ENCODE results near the gene GABRB1. TPM values are rescaled to one million over a fixed set of nuclear protein-coding genes. Genes with fewer than 3 reads are reported as not detected.

GABRB1 gene
- total RNA-seq, 1 donor from 2014 or later = not detected

- intact Hi-C loops (cut with DNase I) = no loop called here
- no peaks in the 10 kb centered on the region for H3K27me3 ChIP-seq
- no peaks in the 10 kb centered on the region for H3K9me3 ChIP-seq
- TF ChIP-seq POLR2A (IDR thresholded peaks at IDR 0.05) = no peak
- TF ChIP-seq POLR2AphosphoS5 (IDR thresholded peaks at IDR 0.05; ENCODE audit: insufficient read depth in 1 of 2, low read depth in 1 of 2) = no peak
- TF ChIP-seq CTCF (IDR thresholded peaks at IDR 0.05) = no peak
- DNase-seq (ENCODE audit: extremely low spot score in 2 of 2) = no peak
- no peak overlapping the region for H3K4me3 ChIP-seq
- H3K4me1 ChIP-seq = no peaks in the 10 kb centered on the region
- no peaks in the 10 kb centered on the region for H3K36me3 ChIP-seq
- H3K27ac ChIP-seq = no peak overlapping the region
Measured at GRCh38 chr4:47167081-47168035, 136.0 kb downstream of the GABRB1 start.

GRCh38 chr4:47184083-47184482 lies 152.7 kb downstream of the GABRB1 start:
- Histone ChIP-seq H3K9me3 (no peaks in the 10 kb centered on the region), H3K27me3 (no peaks in the 10 kb centered on the region), H3K4me3 (no peak overlapping the region), H3K27ac (no peak overlapping the region), H3K36me3 (no peaks in the 10 kb centered on the region), H3K4me1 (no peaks in the 10 kb centered on the region)
- intact Hi-C loops (cut with DNase I) = no loop called here
- no peak for DNase-seq (ENCODE audit: extremely low spot score in 2 of 2)
- TF ChIP-seq POLR2A (IDR thresholded peaks at IDR 0.05) = no peak
- no peak for TF ChIP-seq CTCF (IDR thresholded peaks at IDR 0.05)
- no peak for TF ChIP-seq POLR2AphosphoS5 (IDR thresholded peaks at IDR 0.05; ENCODE audit: insufficient read depth in 1 of 2, low read depth in 1 of 2)

- no peak for DNase-seq (ENCODE audit: extremely low spot score in 2 of 2)
Measured at GRCh38 chr4:47185761-47186160, 154.4 kb downstream of the GABRB1 start.

GRCh38 chr4:47187608-47188007 lies 156.2 kb downstream of the GABRB1 start:
- no peaks in the 10 kb centered on the region for H3K9me3 ChIP-seq
- H3K27me3 ChIP-seq = no peaks in the 10 kb centered on the region
- intact Hi-C loops (cut with DNase I) = no loop called here
- H3K36me3 ChIP-seq = no peaks in the 10 kb centered on the region
- no peaks in the 10 kb centered on the region for H3K4me1 ChIP-seq
- no peak overlapping the region for H3K4me3 ChIP-seq
- no peak for DNase-seq (ENCODE audit: extremely low spot score in 2 of 2)
- H3K27ac ChIP-seq = no peak overlapping the region
- no peak for TF ChIP-seq POLR2AphosphoS5 (IDR thresholded peaks at IDR 0.05; ENCODE audit: insufficient read depth in 1 of 2, low read depth in 1 of 2)
- no peak for TF ChIP-seq CTCF (IDR thresholded peaks at IDR 0.05)
- no peak for TF ChIP-seq POLR2A (IDR thresholded peaks at IDR 0.05)

More at GRCh38 chr4:47185761-47186160, 154.4 kb downstream of the GABRB1 start:
- no peaks in the 10 kb centered on the region for H3K36me3 ChIP-seq
- H3K27me3 ChIP-seq = no peaks in the 10 kb centered on the region
- intact Hi-C loops (cut with DNase I) = no loop called here
- H3K4me3 ChIP-seq = no peak overlapping the region
- H3K4me1 ChIP-seq = no peaks in the 10 kb centered on the region
- TF ChIP-seq POLR2A (IDR thresholded peaks at IDR 0.05) (no peak), POLR2AphosphoS5 (IDR thresholded peaks at IDR 0.05; ENCODE audit: insufficient read depth in 1 of 2, low read depth in 1 of 2) (no peak)
- H3K27ac ChIP-seq = no peak overlapping the region
- no peaks in the 10 kb centered on the region for H3K9me3 ChIP-seq

- Histone ChIP-seq H3K36me3 (no peaks in the 10 kb centered on the region), H3K9me3 (no peaks in the 10 kb centered on the region), H3K4me1 (no peaks in the 10 kb centered on the region), H3K27ac (no peak overlapping the region), H3K27me3 (no peaks in the 10 kb centered on the region), H3K4me3 (no peak overlapping the region)
- DNase-seq (ENCODE audit: extremely low spot score in 2 of 2) = no peak
- TF ChIP-seq POLR2A (IDR thresholded peaks at IDR 0.05) (no peak), CTCF (IDR thresholded peaks at IDR 0.05) (no peak), POLR2AphosphoS5 (IDR thresholded peaks at IDR 0.05; ENCODE audit: insufficient read depth in 1 of 2, low read depth in 1 of 2) (no peak)
- intact Hi-C loops (cut with DNase I) = no loop called here
Measured at GRCh38 chr4:47193179-47193578, 161.8 kb downstream of the GABRB1 start.

Measured in vagina (tissue), 2 donors.